Measurements from ENCODE around the gene CRB1. TPM values are rescaled to one million over a fixed set of nuclear protein-coding genes. Genes with fewer than 3 reads are reported as not detected.

Gene CRB1
- polyA plus RNA-seq, 1 donor (not counting 4 experiments of a cell fraction or from before 2014, with no cell fraction given): 0.04 TPM

GRCh38 chr1:197360068-197360467 lies 92.0 kb downstream of the CRB1 start:
- Histone ChIP-seq H3K79me2 (ENCODE audit: control insufficient read depth, insufficient read depth, low read length) (no peaks in the 10 kb centered on the region), H3K4me2 (ENCODE audit: control insufficient read depth, extremely low read depth, insufficient read depth, low read depth, low read length) (no peak overlapping the region), H3K27me3 (ENCODE audit: control insufficient read depth, extremely low read depth, insufficient read depth, low read length) (no peaks in the 10 kb centered on the region), H3K36me3 (ENCODE audit: control insufficient read depth in 2 of 2, extremely low read depth in 1 of 2, insufficient read depth in 2 of 2, low read length in 2 of 2) (no peaks in the 10 kb centered on the region), H3K9ac (ENCODE audit: control insufficient read depth, extremely low read depth, insufficient read depth, low read length) (no peak overlapping the region), H3K9me3 (ENCODE audit: control insufficient read depth, low read depth, low read length) (no peaks in the 10 kb centered on the region), H4K20me1 (ENCODE audit: control insufficient read depth, extremely low read depth, insufficient read depth, low read length) (no peaks in the 10 kb centered on the region), H3K27ac (ENCODE audit: control insufficient read depth, insufficient read depth, low read length) (no peak overlapping the region), H3K9me1 (ENCODE audit: control insufficient read depth, extremely low read depth, insufficient read depth, low read length) (no peaks in the 10 kb centered on the region), H3K4me1 (ENCODE audit: control insufficient read depth, extremely low read depth, insufficient read depth, low read length) (no peaks in the 10 kb centered on the region), H3K4me3 (ENCODE audit: control insufficient read depth in 2 of 3, extremely low read depth in 1 of 3, insufficient read depth in 2 of 3, low read depth in 1 of 3, low read length in 3 of 3) (no peak overlapping the region), H2AFZ (ENCODE audit: control insufficient read depth, low read length) (no peak overlapping the region)
- dilution Hi-C loops (cut with MboI; ENCODE audit: extremely low pct_ligation_motif_present, low sequenced_read_pairs): no loop called here
- TF ChIP-seq EZH2 (IDR thresholded peaks at IDR 0.05; ENCODE audit: low read length): no peak
- TF ChIP-seq CTCF (optimal IDR thresholded peaks at IDR 0.05 in 1 of 3, IDR thresholded peaks at IDR 0.05 in 1 of 3, conservative IDR thresholded peaks at IDR 0.05 in 1 of 3; ENCODE audit: extremely low read depth in 1 of 3, insufficient read depth in 2 of 3, low read length in 3 of 3): no peak
- DNase-seq (ENCODE audit: low read depth, low spot score) (no peak), FAIRE-seq (no peak)

GRCh38 chr1:197362871-197363270 lies 94.8 kb downstream of the CRB1 start:
- no peak overlapping the region for H3K27ac ChIP-seq (ENCODE audit: control insufficient read depth, insufficient read depth, low read length)
- H3K4me1 ChIP-seq (ENCODE audit: control insufficient read depth, extremely low read depth, insufficient read depth, low read length): no peaks in the 10 kb centered on the region
- DNase-seq (ENCODE audit: low read depth, low spot score) (no peak), FAIRE-seq (no peak)
- H3K4me3 ChIP-seq (ENCODE audit: control insufficient read depth in 2 of 3, extremely low read depth in 1 of 3, insufficient read depth in 2 of 3, low read depth in 1 of 3, low read length in 3 of 3): no peak overlapping the region
- H3K9ac ChIP-seq (ENCODE audit: control insufficient read depth, extremely low read depth, insufficient read depth, low read length): no peak overlapping the region
- H3K4me2 ChIP-seq (ENCODE audit: control insufficient read depth, extremely low read depth, insufficient read depth, low read depth, low read length): no peak overlapping the region
- H3K9me3 ChIP-seq (ENCODE audit: control insufficient read depth, low read depth, low read length): no peaks in the 10 kb centered on the region
- H3K36me3 ChIP-seq (ENCODE audit: control insufficient read depth in 2 of 2, extremely low read depth in 1 of 2, insufficient read depth in 2 of 2, low read length in 2 of 2): no peaks in the 10 kb centered on the region
- H3K9me1 ChIP-seq (ENCODE audit: control insufficient read depth, extremely low read depth, insufficient read depth, low read length): no peaks in the 10 kb centered on the region
- dilution Hi-C loops (cut with MboI; ENCODE audit: extremely low pct_ligation_motif_present, low sequenced_read_pairs): no loop called here
- no peaks in the 10 kb centered on the region for H3K27me3 ChIP-seq (ENCODE audit: control insufficient read depth, extremely low read depth, insufficient read depth, low read length)
- TF ChIP-seq EZH2 (IDR thresholded peaks at IDR 0.05; ENCODE audit: low read length) (no peak), CTCF (optimal IDR thresholded peaks at IDR 0.05 in 1 of 3, IDR thresholded peaks at IDR 0.05 in 1 of 3, conservative IDR thresholded peaks at IDR 0.05 in 1 of 3; ENCODE audit: extremely low read depth in 1 of 3, insufficient read depth in 2 of 3, low read length in 3 of 3) (no peak)
- H3K79me2 ChIP-seq (ENCODE audit: control insufficient read depth, insufficient read depth, low read length): no peaks in the 10 kb centered on the region
- H4K20me1 ChIP-seq (ENCODE audit: control insufficient read depth, extremely low read depth, insufficient read depth, low read length): no peaks in the 10 kb centered on the region
- no peak overlapping the region for H2AFZ ChIP-seq (ENCODE audit: control insufficient read depth, low read length)

Data from keratinocyte (primary cell).